Urinary bladder (tissue), 4 donors: ENCODE measurements around the gene TMEM14A. TPM values are rescaled to one million over a fixed set of nuclear protein-coding genes. Genes with fewer than 3 reads are reported as not detected.
"Not testable (repeated sequence)": the region's sequence is repeated elsewhere in the genome, so short reads cannot be mapped to it uniquely, and the experiment has no call there.

Experiments used
- DNase-seq: peaks from one replicate; pipeline ENCODE4 v3.0.0-alpha.2; 2015; ENCODE audit errors: extremely low spot score
- H3K27ac ChIP-seq: one replicate; pipeline ENCODE4 v1.5.1; 2013; ENCODE audit warnings: low read depth, mild to moderate bottlenecking, moderate library complexity
- H3K36me3 ChIP-seq: one replicate; pipeline ENCODE4 v1.6.1; 2013; ENCODE audit warnings: mild to moderate bottlenecking, moderate library complexity; ENCODE audit not compliant: insufficient read depth
- H3K4me1 ChIP-seq: one replicate; pipeline ENCODE4 v1.6.1; 2013; ENCODE audit warnings: mild to moderate bottlenecking, moderate library complexity; ENCODE audit not compliant: insufficient read depth
- H3K4me3 ChIP-seq: one replicate; pipeline ENCODE4 v1.5.1; 2013; ENCODE audit warnings: low read depth, low read length
- WGBS: extraction: QIAGEN DNeasy Blood & Tissue Kit; methylation state at CpG from one replicate; pipeline ENCODE4 v1.1.7; 2013; 5-methylcytosine and 5-hydroxymethylcytosine counted together
- polyA plus RNA-seq: library from polyadenylated mRNA; stranded (reverse); fragments of 200-250 nt; gene quantifications from one replicate; pipeline ENCODE4 v1.2.3, GENCODE V29; 2013
- total RNA-seq: library from RNA; depleted of rRNA; stranded (reverse); fragments of >200 nt; gene quantifications from one replicate; pipeline ENCODE4 v1.2.3, GENCODE V29; 2014
- donor health status: healthy with polysubstance abuse.
- donor health status: healthy.

TMEM14A gene
- total and polyA plus RNA-seq, 2 donors = 34.2 to 36.4 TPM

DNA sequence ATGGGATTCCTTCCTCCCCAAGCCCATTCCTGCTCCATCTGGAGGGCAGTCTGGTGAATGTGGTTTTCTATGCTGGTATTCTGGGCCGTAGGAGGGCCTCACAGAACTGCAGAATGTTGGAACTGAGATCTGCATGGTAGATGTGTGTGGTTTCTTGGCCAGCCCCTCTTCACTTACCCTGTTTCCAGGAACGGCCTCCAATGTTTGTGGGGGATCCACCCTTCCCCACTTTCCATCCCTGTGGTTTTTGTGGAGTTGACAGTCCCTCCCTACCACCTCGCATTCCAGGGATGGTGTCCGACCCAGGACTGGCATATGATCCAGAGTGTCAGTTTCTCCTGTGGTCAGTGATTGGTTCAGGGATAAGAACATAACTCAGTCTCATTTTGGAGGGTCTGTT is 26.7 kb upstream of the TMEM14A start:
- Histone ChIP-seq H3K36me3 (no peaks in the 10 kb centered on the region), H3K27ac (no peak overlapping the region), H3K4me3 (no peak overlapping the region), H3K4me1 (no peaks in the 10 kb centered on the region)
- WGBS = 92% methylated on average over 4 of the region's 4 CpGs
- no peak for DNase-seq

DNA sequence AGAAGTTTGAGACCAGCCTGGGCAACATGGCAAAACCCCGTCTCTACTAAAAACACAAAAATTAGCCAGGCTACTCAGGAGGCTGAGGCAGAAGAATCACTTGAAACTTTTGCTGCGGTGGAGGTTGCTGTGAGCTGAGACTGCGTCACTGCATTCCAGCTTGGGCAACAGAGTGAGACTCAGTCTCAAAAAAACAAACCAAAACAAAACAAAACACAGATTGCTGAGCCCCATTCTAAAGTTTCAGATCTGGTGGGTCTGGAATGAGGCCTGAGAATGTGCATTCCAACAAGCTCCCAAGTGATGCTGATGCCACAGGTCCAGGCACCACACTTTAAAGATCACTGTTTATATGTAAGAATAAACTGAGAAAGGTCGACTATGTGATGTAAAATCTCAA is 24.9 kb upstream of the TMEM14A start:
- H3K4me1 ChIP-seq = no peaks in the 10 kb centered on the region
- 82% methylated on average over 4 of the region's 4 CpGs for WGBS
- H3K4me3 ChIP-seq = no peak overlapping the region
- H3K27ac ChIP-seq = no peak overlapping the region
- no peaks in the 10 kb centered on the region for H3K36me3 ChIP-seq
- DNase-seq = no peak

DNA sequence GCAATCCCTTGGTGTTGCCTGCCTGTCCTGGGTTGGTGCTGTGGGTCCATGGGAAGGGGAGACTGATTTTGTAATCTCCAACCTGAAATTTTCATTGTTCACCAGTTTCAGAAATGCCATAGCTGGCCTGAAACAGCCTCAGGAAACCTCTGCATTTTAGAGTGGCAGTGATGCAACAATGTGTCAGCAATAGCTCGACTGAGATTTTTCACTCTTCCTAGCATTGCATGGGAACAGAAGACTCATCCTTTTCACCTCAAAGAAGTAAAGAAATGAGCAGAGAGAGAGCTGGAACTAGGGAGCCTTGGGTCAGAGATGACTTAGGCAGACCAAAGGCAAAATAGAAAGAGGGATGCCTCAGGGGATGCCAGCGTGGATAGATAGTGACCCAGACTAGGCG is 23.7 kb upstream of the TMEM14A start:
- no peaks in the 10 kb centered on the region for H3K4me1 ChIP-seq
- DNase-seq = no peak
- no peaks in the 10 kb centered on the region for H3K36me3 ChIP-seq
- H3K27ac ChIP-seq = no peak overlapping the region
- WGBS = 91% methylated on average over 3 of the region's 3 CpGs
- no peak overlapping the region for H3K4me3 ChIP-seq

DNA sequence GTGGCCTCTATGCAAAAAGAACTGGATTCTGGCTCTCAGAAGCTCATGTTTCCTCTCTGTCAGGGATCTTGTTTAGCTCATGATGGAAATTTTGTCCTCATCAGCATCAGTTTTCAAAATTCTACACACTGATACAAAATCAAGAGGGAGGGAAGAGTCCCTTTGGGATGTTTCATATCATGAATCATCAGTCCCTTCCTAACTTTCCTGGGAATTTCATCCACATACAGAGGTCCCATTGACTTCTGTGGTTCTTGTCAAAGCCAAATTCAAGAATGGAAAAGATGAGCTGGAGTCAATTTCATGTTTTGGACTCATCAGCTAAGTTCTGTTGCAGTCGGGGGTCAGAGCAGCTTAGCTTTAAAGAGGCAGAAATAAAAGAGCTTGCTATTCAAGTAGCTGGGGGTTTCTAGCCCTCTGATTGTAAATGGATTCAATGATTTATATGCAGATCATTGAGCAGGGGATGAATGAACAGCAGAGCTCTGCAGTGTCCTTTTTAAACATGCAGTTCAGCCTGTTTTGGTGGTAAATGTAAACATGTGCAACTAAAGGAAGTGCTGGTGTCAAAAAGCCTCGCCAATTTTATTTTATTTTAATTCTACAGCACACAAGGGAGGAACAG is 21.3 kb upstream of the TMEM14A start:
- no peaks in the 10 kb centered on the region for H3K36me3 ChIP-seq
- WGBS = 34% methylated on average over 2 of the region's 2 CpGs
- H3K27ac ChIP-seq = no peak overlapping the region
- no peak for DNase-seq
- H3K4me1 ChIP-seq = no peaks in the 10 kb centered on the region
- H3K4me3 ChIP-seq = no peak overlapping the region

DNA sequence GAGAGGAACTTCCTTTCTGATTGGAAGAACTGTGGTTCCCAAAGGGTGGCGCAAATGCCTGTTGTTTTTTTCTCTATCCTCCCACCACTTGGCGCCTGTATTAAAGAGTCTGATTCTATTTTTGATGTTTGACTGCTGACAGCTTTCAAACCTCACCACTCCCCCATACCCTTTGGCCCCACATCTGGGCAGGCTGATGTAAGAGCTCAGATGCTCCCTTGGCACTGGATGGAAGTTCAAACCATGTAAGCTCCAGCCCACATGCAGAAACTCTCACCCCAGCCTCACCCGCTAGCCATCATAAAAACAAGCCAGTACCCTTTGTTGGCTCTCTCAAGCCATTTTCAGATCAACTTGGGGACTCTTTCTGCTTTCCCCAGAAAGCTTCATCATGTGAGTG is 20.0 kb upstream of the TMEM14A start:
- no peaks in the 10 kb centered on the region for H3K4me1 ChIP-seq
- no peaks in the 10 kb centered on the region for H3K36me3 ChIP-seq
- H3K27ac ChIP-seq = no peak overlapping the region
- no peak for DNase-seq
- 83% methylated on average over 3 of the region's 3 CpGs for WGBS
- no peak overlapping the region for H3K4me3 ChIP-seq

DNA sequence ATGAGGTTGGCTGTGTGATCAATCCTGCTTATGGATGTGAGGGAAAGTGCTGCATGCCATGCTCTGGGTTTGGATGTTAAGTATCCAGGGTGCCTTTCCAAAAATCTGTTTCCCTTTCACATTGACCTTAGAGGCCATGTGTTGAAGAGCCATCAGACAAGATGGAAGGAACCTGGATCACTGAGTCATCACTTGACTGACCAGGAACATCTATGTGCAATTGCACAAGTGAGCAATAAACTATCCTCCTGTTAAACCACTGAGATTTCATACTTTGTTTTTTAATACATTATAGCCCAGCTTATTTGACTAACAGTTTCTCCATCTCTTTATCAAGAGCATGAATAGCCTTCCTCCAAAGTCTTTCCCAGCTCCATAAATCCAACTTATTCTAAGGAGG is 17.8 kb upstream of the TMEM14A start:
- no peaks in the 10 kb centered on the region for H3K36me3 ChIP-seq
- no peak for DNase-seq
- H3K4me1 ChIP-seq = no peaks in the 10 kb centered on the region
- no peak overlapping the region for H3K4me3 ChIP-seq
- H3K27ac ChIP-seq = no peak overlapping the region

DNA sequence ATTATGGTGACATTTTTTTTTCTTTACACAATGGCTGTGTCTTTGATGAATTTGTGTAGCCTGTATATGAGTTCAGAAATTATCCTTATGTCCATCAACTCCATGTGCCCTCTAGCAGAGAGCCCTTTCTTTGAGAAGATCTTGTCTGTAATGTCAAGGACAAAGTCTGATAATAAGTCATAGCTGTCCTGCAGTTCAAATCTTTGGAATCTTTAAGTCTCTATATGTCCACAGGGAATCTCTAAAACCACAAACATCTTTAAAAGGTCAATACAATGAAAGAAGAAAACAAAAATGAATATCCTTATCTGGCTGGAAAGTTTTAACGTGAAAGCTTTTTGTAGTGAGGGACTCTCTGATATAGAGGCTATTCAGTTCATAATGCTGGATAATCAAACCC is 16.9 kb upstream of the TMEM14A start:
- Histone ChIP-seq H3K36me3 (no peaks in the 10 kb centered on the region), H3K27ac (no peak overlapping the region), H3K4me3 (no peak overlapping the region), H3K4me1 (no peaks in the 10 kb centered on the region)
- no peak for DNase-seq
- WGBS = 76% methylated on average over 1 of the region's 1 CpG

DNA sequence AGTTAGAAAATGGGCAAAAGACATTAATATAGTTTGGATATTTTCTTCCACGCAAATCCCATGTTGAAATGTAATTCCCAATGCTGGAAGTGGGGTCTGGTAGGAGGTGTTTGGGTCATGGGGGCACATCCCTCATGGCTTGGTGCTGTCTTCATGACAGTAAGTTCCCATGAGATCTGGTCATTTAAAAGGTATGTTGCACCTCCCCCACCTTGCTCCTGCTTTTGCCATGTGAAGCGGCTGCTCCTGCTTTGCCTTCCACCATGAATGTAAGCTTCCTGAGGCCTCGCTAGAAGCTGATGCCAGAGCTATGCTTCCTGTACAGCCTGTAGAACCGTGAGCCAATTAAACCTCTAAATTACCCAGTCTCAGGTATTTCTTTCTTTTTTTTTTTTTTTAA is 16.3 kb upstream of the TMEM14A start:
- DNase-seq = no peak
- Histone ChIP-seq H3K36me3 (no peaks in the 10 kb centered on the region), H3K4me3 (no peak overlapping the region), H3K27ac (no peak overlapping the region), H3K4me1 (no peaks in the 10 kb centered on the region)
- 94% methylated on average over 4 of the region's 4 CpGs for WGBS

DNA sequence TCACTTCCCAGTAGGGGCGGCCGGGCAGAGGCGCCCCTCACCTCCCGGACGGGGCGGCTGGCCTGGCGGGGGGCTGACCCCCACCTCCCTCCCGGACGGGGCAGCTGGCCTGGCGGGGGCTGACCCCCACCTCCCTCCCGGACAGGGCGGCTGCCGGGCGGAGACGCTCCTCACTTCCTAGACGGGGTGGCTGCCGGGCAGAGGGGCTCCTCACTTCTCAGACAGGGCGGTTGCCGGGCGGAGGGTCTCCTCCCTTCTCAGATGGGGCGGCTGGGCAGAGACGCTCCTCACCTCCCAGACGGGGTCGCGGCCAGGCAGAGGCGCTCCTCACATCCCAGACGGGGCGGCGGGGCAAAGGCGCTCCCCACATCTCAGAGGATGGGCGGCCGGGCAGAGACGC is 15.0 kb upstream of the TMEM14A start:
- WGBS = 97% methylated on average over 19 of the region's 33 CpGs
- not testable (repeated sequence) for DNase-seq, H3K27ac ChIP-seq, H3K36me3 ChIP-seq, H3K4me1 ChIP-seq, H3K4me3 ChIP-seq

DNA sequence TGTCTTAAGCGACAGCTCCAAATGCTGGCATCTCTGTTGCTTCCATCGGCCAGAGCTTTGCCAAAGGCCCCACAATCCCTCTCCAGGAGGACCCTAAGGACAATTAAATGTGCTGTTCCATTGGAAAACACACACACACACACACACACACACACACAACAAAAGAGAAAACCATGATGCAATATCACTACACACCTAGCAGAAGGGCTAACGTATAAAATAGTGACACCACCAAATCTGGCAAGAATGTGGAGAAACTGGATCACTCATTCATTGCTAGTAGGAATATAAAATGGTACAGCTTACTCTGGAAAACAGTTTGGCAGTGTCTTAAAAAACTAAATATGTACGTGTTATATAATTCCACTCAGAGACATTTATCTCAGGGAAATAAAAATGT is 13.0 kb upstream of the TMEM14A start:
- WGBS = 78% methylated on average over 4 of the region's 4 CpGs
- DNase-seq = no peak
- H3K4me1 ChIP-seq = no peaks in the 10 kb centered on the region
- no peak overlapping the region for H3K27ac ChIP-seq
- no peak overlapping the region for H3K4me3 ChIP-seq
- H3K36me3 ChIP-seq = no peaks in the 10 kb centered on the region

DNA sequence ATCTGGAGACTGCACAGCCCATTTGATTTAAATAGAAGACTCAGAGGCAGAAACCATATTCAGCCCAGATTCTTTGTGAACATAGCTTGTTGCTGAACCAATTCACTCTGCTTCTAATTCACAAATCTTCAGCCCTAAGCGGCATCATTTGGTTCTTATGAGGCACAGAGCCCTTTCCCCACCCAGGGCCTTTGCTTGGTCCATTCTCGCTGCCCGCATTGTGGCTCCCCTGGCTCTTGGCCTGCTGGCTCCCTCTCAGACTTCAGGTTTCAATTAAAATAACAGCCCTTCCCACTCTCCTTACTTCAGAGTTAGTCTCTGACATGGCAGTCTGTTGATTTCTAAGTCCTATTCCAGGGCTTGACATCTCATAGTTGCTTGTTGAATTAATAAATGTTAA is 9.4 kb upstream of the TMEM14A start:
- Histone ChIP-seq H3K36me3 (no peaks in the 10 kb centered on the region), H3K27ac (no peak overlapping the region), H3K4me3 (no peak overlapping the region), H3K4me1 (no peaks in the 10 kb centered on the region)
- DNase-seq = no peak
- 75% methylated on average over 3 of the region's 3 CpGs for WGBS

DNA sequence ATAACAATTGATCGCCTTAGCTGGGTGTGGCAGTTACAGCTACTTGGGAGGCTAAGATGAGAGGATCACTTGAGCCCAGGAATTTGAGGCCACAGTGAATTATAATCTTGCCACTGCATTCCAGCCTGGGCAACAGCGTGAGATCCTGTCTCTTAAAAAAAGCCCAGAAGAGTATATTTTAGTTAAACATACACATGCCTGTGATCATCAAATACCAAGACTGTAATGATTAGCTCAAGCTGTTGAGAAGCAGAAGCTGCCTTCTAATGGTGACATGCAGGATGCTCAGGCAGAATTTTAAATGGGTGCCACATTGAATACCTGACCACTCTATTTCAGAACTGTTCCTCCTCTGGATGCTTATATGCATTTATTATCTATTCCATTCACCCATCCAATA is 8.9 kb upstream of the TMEM14A start:
- no peaks in the 10 kb centered on the region for H3K4me1 ChIP-seq
- H3K36me3 ChIP-seq = no peaks in the 10 kb centered on the region
- H3K27ac ChIP-seq = no peak overlapping the region
- no peak for DNase-seq
- no peak overlapping the region for H3K4me3 ChIP-seq
- 82% methylated on average over 2 of the region's 2 CpGs for WGBS

DNA sequence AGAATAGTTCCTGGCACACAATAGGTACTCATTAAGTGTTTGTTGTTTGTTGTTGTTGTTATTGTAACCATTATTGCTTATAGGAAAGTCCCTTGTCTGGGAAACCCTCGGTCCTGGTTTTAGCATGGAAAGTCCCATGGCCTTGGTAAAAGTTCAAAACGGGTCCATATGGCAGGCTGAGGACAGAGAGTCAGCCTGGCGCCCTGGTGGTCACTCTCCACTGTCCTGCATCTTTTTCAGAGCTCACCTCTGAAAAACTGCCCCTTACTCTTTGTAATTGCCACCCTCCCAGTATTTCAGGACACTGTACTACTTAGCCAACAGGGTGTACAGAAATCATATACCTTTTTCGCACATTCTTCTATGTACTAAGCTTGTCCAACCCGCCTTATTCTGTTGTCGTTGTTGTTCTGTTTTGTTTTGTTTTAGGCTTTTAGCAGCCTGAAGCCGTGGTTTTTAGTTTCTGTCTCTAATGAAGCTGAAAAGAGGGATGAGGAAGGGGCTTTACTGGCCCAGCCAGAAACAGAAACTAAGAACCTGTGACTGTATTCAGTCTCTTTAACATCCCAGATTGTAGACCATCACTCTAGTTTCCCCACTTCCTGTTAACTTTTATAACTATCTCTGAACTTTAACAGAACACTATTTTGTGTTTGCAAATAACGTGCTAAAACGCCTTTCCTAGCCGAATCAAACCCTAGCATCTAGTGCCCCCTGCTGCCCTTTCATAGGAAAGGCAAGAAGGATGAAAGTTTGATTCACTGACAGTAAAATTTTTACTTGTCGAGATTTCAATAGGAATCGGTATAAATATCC is 7.6 kb upstream of the TMEM14A start:
- no peak overlapping the region for H3K27ac ChIP-seq
- DNase-seq = peak; percentile 76
- WGBS = 28% methylated on average over 12 of the region's 12 CpGs
- no peaks in the 10 kb centered on the region for H3K4me1 ChIP-seq
- no peak overlapping the region for H3K4me3 ChIP-seq
- no peaks in the 10 kb centered on the region for H3K36me3 ChIP-seq

DNA sequence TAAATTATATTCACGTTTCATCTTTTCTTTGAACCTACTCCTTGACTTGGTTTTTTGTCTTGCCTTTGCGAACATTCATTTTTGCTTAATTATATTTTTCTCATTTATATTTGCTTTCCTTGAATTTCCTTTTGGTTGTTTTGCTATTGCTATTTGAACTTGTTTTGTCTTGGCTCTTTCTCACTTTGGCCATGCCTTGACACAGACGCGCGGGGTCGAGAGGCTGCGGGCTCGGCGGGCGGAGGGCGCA is 7.1 kb upstream of the TMEM14A start:
- Histone ChIP-seq H3K36me3 (no peaks in the 10 kb centered on the region), H3K27ac (no peak overlapping the region), H3K4me3 (peak overlapping the region; percentile 47), H3K4me1 (no peaks in the 10 kb centered on the region)
- WGBS = under 1% methylated on average over 11 of the region's 11 CpGs
- no peak for DNase-seq
